Keratinocyte (primary cell): ENCODE results near the gene MFRP. TPM values are rescaled to one million over a fixed set of nuclear protein-coding genes. Genes with fewer than 3 reads are reported as not detected.

Source experiments
- DNase-seq: peaks from one replicate; pipeline ENCODE4 v3.0.0-alpha.2; 2011; ENCODE audit warnings: low read depth, missing footprints, low spot score
- FAIRE-seq: peaks from 2 replicates; lab custom pipeline; 2011; peaks lifted over from hg19 to GRCh38; lab: Jason Lieb, UNC
- H2AFZ ChIP-seq: 2 replicates; pipeline ENCODE4 v1.6.0; 2012; ENCODE audit warnings: low read length, control low read depth, inconsistent platforms; ENCODE audit not compliant: control insufficient read depth
- H3K27ac ChIP-seq: 2 replicates; pipeline ENCODE4 v1.5.1; 2011; ENCODE audit warnings: low read length; ENCODE audit not compliant: control insufficient read depth, insufficient read depth
- H3K27me3 ChIP-seq: 3 replicates; pipeline ENCODE4 v1.6.0; 2011; ENCODE audit warnings: low read length; ENCODE audit not compliant: control insufficient read depth, insufficient read depth; ENCODE audit errors: extremely low read depth
- H3K36me3 ChIP-seq, 2 experiments: 2 replicates in 1 of 2; 3 replicates in 1 of 2; pipeline ENCODE4 v1.5.1; 2011; ENCODE audit warnings: low read length in 2 of 2, mild to moderate bottlenecking in 1 of 2; ENCODE audit not compliant: control insufficient read depth in 2 of 2, insufficient read depth in 2 of 2; ENCODE audit errors: extremely low read depth in 1 of 2
- H3K4me1 ChIP-seq: 3 replicates; pipeline ENCODE4 v1.5.1; 2011; ENCODE audit warnings: low read length; ENCODE audit not compliant: control insufficient read depth, insufficient read depth; ENCODE audit errors: extremely low read depth
- H3K4me2 ChIP-seq: 3 replicates; pipeline ENCODE4 v1.6.0; 2011; ENCODE audit warnings: low read depth, low read length; ENCODE audit not compliant: control insufficient read depth, insufficient read depth; ENCODE audit errors: extremely low read depth
- H3K4me3 ChIP-seq, 3 experiments: fragments of 200-600 bp in 1 of 3; sonication (generic) in 1 of 3; 2 replicates in 2 of 3; 3 replicates in 1 of 3; pipeline ENCODE4 v1.5.1; 2011 to 2016; ENCODE audit warnings: low read length in 3 of 3, mild to moderate bottlenecking in 3 of 3, control low read depth in 2 of 3, inconsistent platforms in 1 of 3, low read depth in 1 of 3, mixed read lengths in 1 of 3, mixed run types in 1 of 3, moderate library complexity in 1 of 3; ENCODE audit not compliant: control insufficient read depth in 2 of 3, insufficient read depth in 2 of 3; ENCODE audit errors: extremely low read depth in 1 of 3
- H3K79me2 ChIP-seq: 2 replicates; pipeline ENCODE4 v1.6.0; 2012; ENCODE audit warnings: low read length; ENCODE audit not compliant: control insufficient read depth, insufficient read depth
- H3K9ac ChIP-seq: 3 replicates; pipeline ENCODE4 v1.6.0; 2011; ENCODE audit warnings: low read length; ENCODE audit not compliant: control insufficient read depth, insufficient read depth; ENCODE audit errors: extremely low read depth
- H3K9me1 ChIP-seq: 3 replicates; pipeline ENCODE4 v1.6.0; 2011; ENCODE audit warnings: low read length; ENCODE audit not compliant: control insufficient read depth, insufficient read depth; ENCODE audit errors: extremely low read depth
- H3K9me3 ChIP-seq: 2 replicates; pipeline ENCODE4 v1.5.1; 2012; ENCODE audit warnings: low read depth, low read length; ENCODE audit not compliant: control insufficient read depth
- H4K20me1 ChIP-seq: 3 replicates; pipeline ENCODE4 v1.6.0; 2011; ENCODE audit warnings: low read length; ENCODE audit not compliant: control insufficient read depth, insufficient read depth; ENCODE audit errors: extremely low read depth
- EZH2 ChIP-seq: IDR thresholded peaks from one replicate; pipeline ENCODE4 v1.6.1; 2012; ENCODE audit warnings: inconsistent platforms, mild to moderate bottlenecking, low read length, moderate library complexity
- dilution Hi-C: fragments of 300-500 bp; cut with MboI; formaldehyde crosslinking; loops from one replicate; pipeline ENCODE4 v1.7.0; 2020; ENCODE audit warnings: low sequenced_read_pairs; ENCODE audit not compliant: extremely low pct_ligation_motif_present
- polyA minus RNA-seq, 3 experiments: library from RNA; depleted of rRNA, polyadenylated mRNA; stranded (reverse); fragments of >200 nt; gene quantifications; 1 replicate in 1 of 3; 2 replicates in 1 of 3; 3 replicates in 1 of 3; pipeline ENCODE4 v1.2.3, GENCODE V29; 2011
- polyA plus RNA-seq, 5 experiments: library from polyadenylated mRNA; depleted of rRNA in 3 of 5; stranded (reverse) in 3 of 5; stranded (forward) in 1 of 5; unstranded in 1 of 5; fragments of >200 nt; gene quantifications; 1 replicate in 1 of 5; 2 replicates in 3 of 5; 3 replicates in 1 of 5; pipeline versions ENCODE4 v1.2.1 to v1.2.3, GENCODE V29; 2011 to 2012; ENCODE audit warnings: missing spikeins in 2 of 5, low read depth in 1 of 5, low replicate concordance in 1 of 5
- TF ChIP-seq, protein P1 (sequence below), 3 experiments: IDR thresholded peaks in 1 of 3; conservative IDR thresholded peaks in 1 of 3; optimal IDR thresholded peaks in 1 of 3; 2 replicates in 2 of 3; 3 replicates in 1 of 3; pipeline versions ENCODE3 to v1.5.1; 2011; ENCODE audit warnings: low read length in 3 of 3, mild to moderate bottlenecking in 3 of 3, moderate library complexity in 2 of 3, control low read depth in 1 of 3, inconsistent platforms in 1 of 3; ENCODE audit not compliant: insufficient read depth in 2 of 3; ENCODE audit errors: extremely low read depth in 1 of 3

The MFRP gene
- polyA plus RNA-seq: not detected in 3 replicates
- polyA plus RNA-seq (2011; ENCODE audit: low read depth): not detected
- not detected in 2 replicates for polyA plus RNA-seq (2011; cell fraction: cytosol; rRNA removed)
- polyA plus RNA-seq (2011; cell fraction: nucleus; rRNA removed): not detected in 2 replicates
- not detected in 2 replicates for polyA plus RNA-seq (2012; ENCODE audit: low replicate concordance)
- polyA minus RNA-seq: not detected in 3 replicates
- not detected for polyA minus RNA-seq (2011; cell fraction: cytosol; rRNA and poly(A)+ RNA removed)
- not detected in 2 replicates for polyA minus RNA-seq (2011; cell fraction: nucleus; rRNA and poly(A)+ RNA removed)

DNA sequence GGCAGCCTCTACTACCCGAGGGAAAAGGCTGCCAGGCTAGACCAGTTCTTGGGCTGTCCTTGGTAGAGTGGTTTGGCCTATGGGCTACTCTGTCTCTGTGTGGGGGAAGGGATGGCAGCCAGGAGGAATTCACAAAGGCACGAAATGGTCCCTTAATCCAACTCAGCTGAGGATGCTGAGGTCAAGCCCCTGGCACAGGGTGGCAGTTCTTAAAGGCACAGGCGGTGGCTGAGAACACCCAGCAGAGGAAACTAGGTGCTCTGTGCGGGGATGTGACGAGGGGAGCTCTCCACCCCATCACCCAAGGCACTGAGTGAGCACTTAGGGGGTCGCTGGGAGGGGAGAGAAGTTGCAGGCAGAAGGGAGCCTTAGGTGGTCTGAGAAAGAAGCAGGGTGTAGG lies at the start of gene MFRP:
TSS of gene MFRP (minus strand) at position 101 of the 400 bp plus-strand sequence. CDS start 192 bp downstream, outside the sequence.
- no peak within 1 kb of the TSS for H3K27ac ChIP-seq
- no peaks in the 10 kb centered on the region for H3K36me3 ChIP-seq

DNA sequence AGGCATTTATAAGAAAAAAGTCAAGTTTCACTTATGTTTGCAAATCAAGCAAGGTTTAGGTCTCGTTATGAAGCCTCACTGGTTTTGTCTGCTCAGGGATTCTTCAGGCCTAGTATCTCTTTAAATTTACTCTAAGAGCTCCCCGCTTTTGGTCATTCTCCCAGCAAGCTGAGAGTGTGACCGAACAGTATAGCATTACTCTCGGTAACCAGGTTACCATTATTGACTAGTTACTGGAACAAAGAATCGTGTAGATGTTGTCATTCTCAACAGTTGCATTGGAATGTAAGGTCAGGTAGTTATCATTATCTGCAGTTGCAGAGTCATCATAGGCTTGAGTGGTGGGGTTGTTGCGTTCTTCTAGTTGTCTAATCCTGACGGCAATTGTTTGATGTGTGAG lies 44.8 kb upstream of the MFRP start:
- no peaks in the 10 kb centered on the region for H3K79me2 ChIP-seq
- no peak for FAIRE-seq

More for the DNA sequence above, at the start of gene MFRP:
- H3K9me1 ChIP-seq: no peaks in the 10 kb centered on the region
- no peak for FAIRE-seq
- H3K9me3 ChIP-seq: no peaks in the 10 kb centered on the region
- H2AFZ ChIP-seq: no peak within 1 kb of the TSS
- no peaks in the 10 kb centered on the region for H3K4me1 ChIP-seq
- H3K79me2 ChIP-seq: no peaks in the 10 kb centered on the region
- TF ChIP-seq, protein P1, sequence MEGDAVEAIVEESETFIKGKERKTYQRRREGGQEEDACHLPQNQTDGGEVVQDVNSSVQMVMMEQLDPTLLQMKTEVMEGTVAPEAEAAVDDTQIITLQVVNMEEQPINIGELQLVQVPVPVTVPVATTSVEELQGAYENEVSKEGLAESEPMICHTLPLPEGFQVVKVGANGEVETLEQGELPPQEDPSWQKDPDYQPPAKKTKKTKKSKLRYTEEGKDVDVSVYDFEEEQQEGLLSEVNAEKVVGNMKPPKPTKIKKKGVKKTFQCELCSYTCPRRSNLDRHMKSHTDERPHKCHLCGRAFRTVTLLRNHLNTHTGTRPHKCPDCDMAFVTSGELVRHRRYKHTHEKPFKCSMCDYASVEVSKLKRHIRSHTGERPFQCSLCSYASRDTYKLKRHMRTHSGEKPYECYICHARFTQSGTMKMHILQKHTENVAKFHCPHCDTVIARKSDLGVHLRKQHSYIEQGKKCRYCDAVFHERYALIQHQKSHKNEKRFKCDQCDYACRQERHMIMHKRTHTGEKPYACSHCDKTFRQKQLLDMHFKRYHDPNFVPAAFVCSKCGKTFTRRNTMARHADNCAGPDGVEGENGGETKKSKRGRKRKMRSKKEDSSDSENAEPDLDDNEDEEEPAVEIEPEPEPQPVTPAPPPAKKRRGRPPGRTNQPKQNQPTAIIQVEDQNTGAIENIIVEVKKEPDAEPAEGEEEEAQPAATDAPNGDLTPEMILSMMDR (optimal IDR thresholded peaks at IDR 0.05 in 1 of 3, IDR thresholded peaks at IDR 0.05 in 1 of 3, conservative IDR thresholded peaks at IDR 0.05 in 1 of 3; ENCODE audit: extremely low read depth in 1 of 3, insufficient read depth in 2 of 3, low read length in 3 of 3): no peak
- peaks cover 17% of the 10 kb centered on the region for H3K27me3 ChIP-seq
- no peak within 1 kb of the TSS for H3K9ac ChIP-seq
- H3K4me3 ChIP-seq: no peak within 1 kb of the TSS
- no peaks in the 10 kb centered on the region for H4K20me1 ChIP-seq
- no peak for DNase-seq
- H3K4me2 ChIP-seq: no peak within 1 kb of the TSS
- dilution Hi-C loops: no loop called here

More for the DNA sequence above, 44.8 kb upstream of the MFRP start:
- Histone ChIP-seq H3K27me3 (no peaks in the 10 kb centered on the region), H3K4me3 (no peak overlapping the region), H3K9me1 (no peaks in the 10 kb centered on the region), H4K20me1 (no peaks in the 10 kb centered on the region), H2AFZ (no peak overlapping the region), H3K4me2 (no peak overlapping the region), H3K9ac (no peak overlapping the region), H3K27ac (no peak overlapping the region), H3K9me3 (no peaks in the 10 kb centered on the region), H3K4me1 (no peaks in the 10 kb centered on the region), H3K36me3 (no peaks in the 10 kb centered on the region)
- dilution Hi-C loops: no loop called here
- TF ChIP-seq, protein P1 (optimal IDR thresholded peaks at IDR 0.05 in 1 of 3, IDR thresholded peaks at IDR 0.05 in 1 of 3, conservative IDR thresholded peaks at IDR 0.05 in 1 of 3; ENCODE audit: extremely low read depth in 1 of 3, insufficient read depth in 2 of 3, low read length in 3 of 3): no peak
- TF ChIP-seq EZH2: no peak
- no peak for DNase-seq
